HepG2 (cell line): Measurements from ENCODE around the gene ZNHIT1. TPM values are rescaled to one million over a fixed set of nuclear protein-coding genes. Genes with fewer than 3 reads are reported as not detected.

Experiments
- KLF11 ChIP-seq: IDR thresholded peaks from 2 replicates; pipeline ENCODE4 v1.6.1; 2016; ENCODE audit warnings: missing compliant biosample characterization
- NR2C2 ChIP-seq: sonication (generic); formaldehyde crosslinking; IDR thresholded peaks from 2 replicates; pipeline ENCODE4 v1.4.0; 2020; ENCODE audit warnings: missing genetic modification reagents, mild to moderate bottlenecking, moderate library complexity, borderline replicate concordance
- POLR2A ChIP-seq, 2 experiments: IDR thresholded peaks; 2 replicates each; pipeline ENCODE4 v1.6.1; 2011; ENCODE audit warnings: low read depth in 2 of 2, low read length in 2 of 2, mild to moderate bottlenecking in 1 of 2, moderate library complexity in 1 of 2; ENCODE audit not compliant: insufficient read depth in 1 of 2
- PRMT3 ChIP-seq: sonication (generic); formaldehyde crosslinking; IDR thresholded peaks from 2 replicates; pipeline ENCODE4 v1.8.1; 2022; ENCODE audit warnings: low read depth, mild to moderate bottlenecking, moderate library complexity, missing genetic modification reagents, borderline replicate concordance
- SAP130 ChIP-seq: IDR thresholded peaks from 2 replicates; pipeline ENCODE4 v1.6.1; 2016; ENCODE audit warnings: low read depth
- SRF ChIP-seq: IDR thresholded peaks from 2 replicates; pipeline ENCODE4 v1.6.1; 2011; ENCODE audit warnings: mild to moderate bottlenecking, low read depth, low read length, moderate library complexity
- TBL1XR1 ChIP-seq: fragments of 150-350 bp; IDR thresholded peaks from 2 replicates; pipeline ENCODE4 v1.6.1; 2014; ENCODE audit warnings: borderline replicate concordance, low read length; ENCODE audit not compliant: partially characterized antibody
- TOPORS ChIP-seq: sonication (generic); formaldehyde crosslinking; IDR thresholded peaks from 2 replicates; pipeline ENCODE4 v1.8.0; 2023; ENCODE audit warnings: mild to moderate bottlenecking, missing genetic modification reagents
- ZBTB7A ChIP-seq: sonication (generic); formaldehyde crosslinking; IDR thresholded peaks from 2 replicates; pipeline ENCODE4 v1.8.0; 2022; ENCODE audit warnings: mild to moderate bottlenecking, missing genetic modification reagents
- ZFYVE20 ChIP-seq: sonication (generic); formaldehyde crosslinking; IDR thresholded peaks from 2 replicates; pipeline ENCODE4 v1.8.0; 2023; ENCODE audit warnings: low read depth, mild to moderate bottlenecking, moderate library complexity, missing genetic modification reagents, borderline replicate concordance
- ZNF468 ChIP-seq: sonication (generic); formaldehyde crosslinking; IDR thresholded peaks from 2 replicates; pipeline ENCODE4 v1.8.0; 2022; ENCODE audit warnings: mild to moderate bottlenecking, moderate library complexity, missing genetic modification reagents
- ZNF776 ChIP-seq: sonication (generic); formaldehyde crosslinking; IDR thresholded peaks from 2 replicates; pipeline ENCODE4 v1.4.0; 2020; ENCODE audit warnings: mild to moderate bottlenecking, missing genetic modification reagents
- polyA plus RNA-seq, 8 experiments: library from polyadenylated mRNA; depleted of rRNA in 3 of 8; stranded (reverse) in 7 of 8; unstranded in 1 of 8; fragments of >200 nt; fragmentation: Illumina TruSeq in 4 of 8; extraction: Trizol in 4 of 8; gene quantifications; 2 replicates each; pipeline versions ENCODE4 v1.2.1 to v1.2.3, GENCODE V29; 2011 to 2016; ENCODE audit warnings: low read depth in 4 of 8, missing spikeins in 1 of 8, mixed read lengths in 1 of 8; ENCODE audit not compliant: insufficient read depth in 1 of 8
- total RNA-seq, 5 experiments: library from RNA; depleted of rRNA; stranded (reverse); fragments of >200 nt; fragmentation: Illumina TruSeq; extraction: Trizol; gene quantifications; 2 replicates each; pipeline ENCODE4 v1.2.3, GENCODE V29; 2016; ENCODE audit warnings: low read depth in 1 of 5
- TF ChIP-seq, protein P1 (sequence below): sonication (generic); formaldehyde crosslinking; IDR thresholded peaks from 2 replicates; pipeline ENCODE4 v1.4.0; 2020; ENCODE audit warnings: missing genetic modification reagents, borderline replicate concordance
- TF ChIP-seq, protein P2 (sequence below): sonication (generic); formaldehyde crosslinking; IDR thresholded peaks from 2 replicates; pipeline ENCODE4 v1.5.0; 2020; ENCODE audit warnings: missing genetic modification reagents
- TF ChIP-seq, protein P3 (sequence below): sonication (generic); formaldehyde crosslinking; conservative IDR thresholded peaks from 2 replicates; pipeline ENCODE4 v1.8.0; 2022; ENCODE audit warnings: missing genetic modification reagents
- TF ChIP-seq, protein P4 (sequence below): sonication (generic); formaldehyde crosslinking; IDR thresholded peaks from 2 replicates; pipeline ENCODE4 v1.4.0; 2020; ENCODE audit warnings: missing genetic modification reagents
- TF ChIP-seq, protein P5 (sequence below): sonication (generic); formaldehyde crosslinking; IDR thresholded peaks from 2 replicates; pipeline ENCODE4 v1.8.1; 2023; ENCODE audit warnings: mild to moderate bottlenecking, moderate library complexity, missing genetic modification reagents

The ZNHIT1 gene
- total and polyA plus RNA-seq, 2 of the 13 experiments (the other 11 are each of a cell fraction or from before 2014, with no cell fraction given) = 32.5 to 64.5 TPM

DNA sequence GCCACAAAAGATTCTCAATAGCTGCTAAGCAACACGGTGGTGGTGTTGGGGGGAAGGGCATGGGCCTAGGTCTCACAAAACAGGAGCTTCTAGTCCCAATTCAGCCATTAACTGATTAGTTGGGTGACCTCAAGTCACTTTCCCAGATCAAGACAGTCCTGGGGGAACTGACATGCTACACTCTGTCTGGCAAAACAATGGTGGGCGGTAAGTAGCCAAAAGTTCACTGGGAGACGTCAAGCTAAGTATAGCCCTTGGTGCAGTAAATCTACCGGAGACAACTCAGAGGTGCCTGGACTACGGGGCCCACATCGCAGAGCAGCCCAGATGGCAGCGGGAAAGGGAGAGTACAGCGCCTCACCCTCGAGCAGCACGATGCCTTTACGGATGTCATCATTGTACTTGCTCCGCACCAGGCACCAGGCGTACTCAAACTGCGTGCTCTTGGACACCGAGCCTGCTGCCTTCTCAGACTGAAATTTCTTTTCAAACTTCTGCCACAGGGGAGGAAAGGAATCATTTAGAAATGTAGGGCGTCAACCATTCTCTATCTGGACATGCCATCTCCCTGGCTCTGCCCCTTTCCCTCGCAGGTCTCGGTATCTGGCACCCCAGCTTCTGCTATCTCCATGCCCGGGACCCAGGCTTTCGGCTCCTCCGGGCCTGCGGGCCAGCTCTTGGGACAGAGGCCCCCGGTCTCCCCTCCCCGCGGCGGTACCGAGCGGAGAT, 25.8 kb downstream of the ZNHIT1 start (continued):
- TF ChIP-seq, protein P1, sequence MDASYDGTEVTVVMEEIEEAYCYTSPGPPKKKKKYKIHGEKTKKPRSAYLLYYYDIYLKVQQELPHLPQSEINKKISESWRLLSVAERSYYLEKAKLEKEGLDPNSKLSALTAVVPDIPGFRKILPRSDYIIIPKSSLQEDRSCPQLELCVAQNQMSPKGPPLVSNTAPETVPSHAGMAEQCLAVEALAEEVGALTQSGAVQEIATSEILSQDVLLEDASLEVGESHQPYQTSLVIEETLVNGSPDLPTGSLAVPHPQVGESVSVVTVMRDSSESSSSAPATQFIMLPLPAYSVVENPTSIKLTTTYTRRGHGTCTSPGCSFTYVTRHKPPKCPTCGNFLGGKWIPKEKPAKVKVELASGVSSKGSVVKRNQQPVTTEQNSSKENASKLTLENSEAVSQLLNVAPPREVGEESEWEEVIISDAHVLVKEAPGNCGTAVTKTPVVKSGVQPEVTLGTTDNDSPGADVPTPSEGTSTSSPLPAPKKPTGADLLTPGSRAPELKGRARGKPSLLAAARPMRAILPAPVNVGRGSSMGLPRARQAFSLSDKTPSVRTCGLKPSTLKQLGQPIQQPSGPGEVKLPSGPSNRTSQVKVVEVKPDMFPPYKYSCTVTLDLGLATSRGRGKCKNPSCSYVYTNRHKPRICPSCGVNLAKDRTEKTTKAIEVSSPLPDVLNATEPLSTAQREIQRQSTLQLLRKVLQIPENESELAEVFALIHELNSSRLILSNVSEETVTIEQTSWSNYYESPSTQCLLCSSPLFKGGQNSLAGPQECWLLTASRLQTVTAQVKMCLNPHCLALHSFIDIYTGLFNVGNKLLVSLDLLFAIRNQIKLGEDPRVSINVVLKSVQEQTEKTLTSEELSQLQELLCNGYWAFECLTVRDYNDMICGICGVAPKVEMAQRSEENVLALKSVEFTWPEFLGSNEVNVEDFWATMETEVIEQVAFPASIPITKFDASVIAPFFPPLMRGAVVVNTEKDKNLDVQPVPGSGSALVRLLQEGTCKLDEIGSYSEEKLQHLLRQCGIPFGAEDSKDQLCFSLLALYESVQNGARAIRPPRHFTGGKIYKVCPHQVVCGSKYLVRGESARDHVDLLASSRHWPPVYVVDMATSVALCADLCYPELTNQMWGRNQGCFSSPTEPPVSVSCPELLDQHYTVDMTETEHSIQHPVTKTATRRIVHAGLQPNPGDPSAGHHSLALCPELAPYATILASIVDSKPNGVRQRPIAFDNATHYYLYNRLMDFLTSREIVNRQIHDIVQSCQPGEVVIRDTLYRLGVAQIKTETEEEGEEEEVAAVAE (CRISPR knock-in tag) = 0 out of 2 replicates have a peak, but pooled peaks have one; percentile 8
- no peak for TF ChIP-seq ZNF468
- TF ChIP-seq POLR2A (IDR thresholded peaks at IDR 0.05; ENCODE audit: insufficient read depth in 1 of 2, low read depth in 2 of 2, low read length in 2 of 2) = 0 out of 4 replicates have a peak, but pooled peaks of 1 of the 2 experiments have one; percentile 4
- TF ChIP-seq KLF11 (CRISPR knock-in tag) = no peak
- peak; percentile 52; the same call in 1 of the 2 replicates for TF ChIP-seq ZNF776 (CRISPR knock-in tag)
- TF ChIP-seq PRMT3 (CRISPR knock-in tag) = 0 out of 2 replicates have a peak, but pooled peaks have one; percentile 34
- TF ChIP-seq, protein P2, sequence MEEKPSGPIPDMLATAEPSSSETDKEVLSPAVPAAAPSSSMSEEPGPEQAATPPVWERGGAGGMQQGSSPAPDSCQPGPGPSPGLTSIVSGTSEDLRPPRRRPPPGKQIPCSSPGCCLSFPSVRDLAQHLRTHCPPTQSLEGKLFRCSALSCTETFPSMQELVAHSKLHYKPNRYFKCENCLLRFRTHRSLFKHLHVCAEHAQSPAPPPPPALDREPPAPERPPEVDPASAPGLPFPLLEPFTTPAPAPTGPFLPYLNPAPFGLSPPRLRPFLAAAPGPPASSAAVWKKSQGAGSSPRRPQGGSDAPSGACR = 0 out of 2 replicates have a peak, but pooled peaks have one; percentile 15
- TF ChIP-seq TOPORS (CRISPR knock-in tag) = no peak
- TF ChIP-seq, protein P3, sequence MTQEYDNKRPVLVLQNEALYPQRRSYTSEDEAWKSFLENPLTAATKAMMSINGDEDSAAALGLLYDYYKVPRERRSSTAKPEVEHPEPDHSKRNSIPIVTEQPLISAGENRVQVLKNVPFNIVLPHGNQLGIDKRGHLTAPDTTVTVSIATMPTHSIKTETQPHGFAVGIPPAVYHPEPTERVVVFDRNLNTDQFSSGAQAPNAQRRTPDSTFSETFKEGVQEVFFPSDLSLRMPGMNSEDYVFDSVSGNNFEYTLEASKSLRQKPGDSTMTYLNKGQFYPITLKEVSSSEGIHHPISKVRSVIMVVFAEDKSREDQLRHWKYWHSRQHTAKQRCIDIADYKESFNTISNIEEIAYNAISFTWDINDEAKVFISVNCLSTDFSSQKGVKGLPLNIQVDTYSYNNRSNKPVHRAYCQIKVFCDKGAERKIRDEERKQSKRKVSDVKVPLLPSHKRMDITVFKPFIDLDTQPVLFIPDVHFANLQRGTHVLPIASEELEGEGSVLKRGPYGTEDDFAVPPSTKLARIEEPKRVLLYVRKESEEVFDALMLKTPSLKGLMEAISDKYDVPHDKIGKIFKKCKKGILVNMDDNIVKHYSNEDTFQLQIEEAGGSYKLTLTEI = no peak
- TF ChIP-seq, protein P4, sequence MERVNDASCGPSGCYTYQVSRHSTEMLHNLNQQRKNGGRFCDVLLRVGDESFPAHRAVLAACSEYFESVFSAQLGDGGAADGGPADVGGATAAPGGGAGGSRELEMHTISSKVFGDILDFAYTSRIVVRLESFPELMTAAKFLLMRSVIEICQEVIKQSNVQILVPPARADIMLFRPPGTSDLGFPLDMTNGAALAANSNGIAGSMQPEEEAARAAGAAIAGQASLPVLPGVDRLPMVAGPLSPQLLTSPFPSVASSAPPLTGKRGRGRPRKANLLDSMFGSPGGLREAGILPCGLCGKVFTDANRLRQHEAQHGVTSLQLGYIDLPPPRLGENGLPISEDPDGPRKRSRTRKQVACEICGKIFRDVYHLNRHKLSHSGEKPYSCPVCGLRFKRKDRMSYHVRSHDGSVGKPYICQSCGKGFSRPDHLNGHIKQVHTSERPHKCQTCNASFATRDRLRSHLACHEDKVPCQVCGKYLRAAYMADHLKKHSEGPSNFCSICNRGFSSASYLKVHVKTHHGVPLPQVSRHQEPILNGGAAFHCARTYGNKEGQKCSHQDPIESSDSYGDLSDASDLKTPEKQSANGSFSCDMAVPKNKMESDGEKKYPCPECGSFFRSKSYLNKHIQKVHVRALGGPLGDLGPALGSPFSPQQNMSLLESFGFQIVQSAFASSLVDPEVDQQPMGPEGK (CRISPR knock-in tag) = peak; percentile 98
- TF ChIP-seq, protein P5, sequence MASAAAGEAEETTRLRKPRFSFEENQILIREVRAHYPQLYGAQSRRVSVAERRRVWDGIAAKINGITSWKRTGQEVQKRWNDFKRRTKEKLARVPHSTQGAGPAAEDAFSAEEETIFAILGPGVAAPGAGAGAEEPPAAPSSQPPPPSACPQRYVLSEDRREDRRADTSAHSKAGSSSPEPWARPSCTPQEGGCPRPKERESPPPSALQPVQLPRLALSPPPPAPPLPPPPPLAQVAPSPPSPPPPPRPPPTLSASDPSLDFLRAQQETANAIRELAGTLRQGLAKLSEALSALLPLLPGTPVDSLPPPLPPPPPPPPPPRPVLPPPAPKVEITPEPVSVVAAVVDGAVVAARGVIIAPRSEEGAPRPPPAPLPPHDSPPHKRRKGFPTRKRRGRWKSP (CRISPR knock-in tag) = no peak
- 0 out of 2 replicates have a peak, but pooled peaks have one; percentile 26 for TF ChIP-seq ZBTB7A (CRISPR knock-in tag)
- TF ChIP-seq SAP130 (CRISPR knock-in tag) = no peak
- TF ChIP-seq SRF = 0 out of 2 replicates have a peak, but pooled peaks have one; percentile 19
- no peak for TF ChIP-seq NR2C2 (CRISPR knock-in tag)
- peak; percentile 16 for TF ChIP-seq TBL1XR1
- no peak for TF ChIP-seq ZFYVE20 (CRISPR knock-in tag)
